Measurements from ENCODE around the gene GNB1L.

GNB1L gene

DNA sequence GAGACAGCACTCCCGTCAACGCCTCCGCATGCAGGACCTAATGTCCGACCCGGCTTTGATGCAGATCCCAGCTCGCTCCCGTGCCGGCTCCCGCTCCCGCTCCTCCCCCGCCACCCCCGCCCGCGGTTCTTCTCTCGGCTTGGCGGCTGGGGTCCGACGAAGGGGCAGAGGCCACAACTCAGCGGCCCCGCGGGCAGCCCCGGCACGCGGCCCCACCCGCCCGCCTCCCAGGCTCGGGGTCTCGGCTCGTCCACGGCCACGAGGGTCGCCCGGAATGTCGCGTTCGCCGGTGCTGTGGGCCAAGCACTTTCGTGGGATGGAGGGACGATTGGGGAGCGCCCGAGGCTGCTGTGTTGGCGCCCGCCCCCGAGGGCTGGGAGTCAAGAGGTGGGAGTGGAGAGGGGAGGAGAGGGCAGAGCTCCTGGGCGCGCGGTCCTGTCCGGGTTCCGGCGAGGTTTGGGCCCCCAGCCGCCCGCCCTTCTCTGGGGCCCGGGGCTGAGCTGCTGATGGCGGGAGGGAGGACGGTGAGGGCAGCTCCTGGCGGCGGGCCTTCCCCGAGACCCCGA, 99.4 kb downstream of the GNB1L start:
- no peak for DNase-seq (ENCODE audit: extremely low read depth, low read depth)
- no peak for TF ChIP-seq CTCF (IDR thresholded peaks at IDR 0.05; ENCODE audit: low read depth, low read length)

DNA sequence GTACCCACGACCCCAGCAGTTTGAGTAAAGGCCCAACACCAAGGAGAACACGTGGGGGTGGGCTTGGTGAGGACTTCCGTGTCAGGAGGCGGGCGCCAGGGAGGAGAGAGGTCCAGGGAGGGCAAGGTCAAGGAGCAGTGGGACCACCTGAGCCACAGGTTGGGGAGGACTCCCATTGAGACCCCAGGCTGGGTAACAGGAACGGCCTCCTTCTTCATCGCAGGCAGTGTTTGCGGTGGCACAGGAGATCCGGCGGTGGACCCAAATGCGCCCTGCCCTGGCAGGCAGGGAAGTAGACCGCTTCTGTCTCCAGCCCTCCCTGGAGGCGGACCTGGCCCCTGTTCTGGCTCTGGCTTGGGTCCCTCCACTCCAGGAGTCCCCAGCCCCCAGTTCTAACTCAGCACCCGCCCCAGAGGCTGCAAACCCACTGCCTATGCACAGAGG, 100.0 kb downstream of the GNB1L start:
- no peak for TF ChIP-seq CTCF (IDR thresholded peaks at IDR 0.05; ENCODE audit: low read depth, low read length)
- DNase-seq (ENCODE audit: extremely low read depth, low read depth): no peak

GRCh38 chr22:19753996-19754700, 100.5 kb downstream of the GNB1L start:
- TF ChIP-seq CTCF (IDR thresholded peaks at IDR 0.05; ENCODE audit: low read depth, low read length): no peak
- DNase-seq (ENCODE audit: extremely low read depth, low read depth): no peak

- TF ChIP-seq CTCF (IDR thresholded peaks at IDR 0.05; ENCODE audit: low read depth, low read length): peak; percentile 0; the same call in 1 of the 2 replicates
- DNase-seq (ENCODE audit: extremely low read depth, low read depth): no peak
Measured at GRCh38 chr22:19753090-19753842, 101.4 kb downstream of the GNB1L start.

GRCh38 chr22:19751497-19752245, 103.0 kb downstream of the GNB1L start:
- TF ChIP-seq CTCF (IDR thresholded peaks at IDR 0.05; ENCODE audit: low read depth, low read length): no peak

DNA sequence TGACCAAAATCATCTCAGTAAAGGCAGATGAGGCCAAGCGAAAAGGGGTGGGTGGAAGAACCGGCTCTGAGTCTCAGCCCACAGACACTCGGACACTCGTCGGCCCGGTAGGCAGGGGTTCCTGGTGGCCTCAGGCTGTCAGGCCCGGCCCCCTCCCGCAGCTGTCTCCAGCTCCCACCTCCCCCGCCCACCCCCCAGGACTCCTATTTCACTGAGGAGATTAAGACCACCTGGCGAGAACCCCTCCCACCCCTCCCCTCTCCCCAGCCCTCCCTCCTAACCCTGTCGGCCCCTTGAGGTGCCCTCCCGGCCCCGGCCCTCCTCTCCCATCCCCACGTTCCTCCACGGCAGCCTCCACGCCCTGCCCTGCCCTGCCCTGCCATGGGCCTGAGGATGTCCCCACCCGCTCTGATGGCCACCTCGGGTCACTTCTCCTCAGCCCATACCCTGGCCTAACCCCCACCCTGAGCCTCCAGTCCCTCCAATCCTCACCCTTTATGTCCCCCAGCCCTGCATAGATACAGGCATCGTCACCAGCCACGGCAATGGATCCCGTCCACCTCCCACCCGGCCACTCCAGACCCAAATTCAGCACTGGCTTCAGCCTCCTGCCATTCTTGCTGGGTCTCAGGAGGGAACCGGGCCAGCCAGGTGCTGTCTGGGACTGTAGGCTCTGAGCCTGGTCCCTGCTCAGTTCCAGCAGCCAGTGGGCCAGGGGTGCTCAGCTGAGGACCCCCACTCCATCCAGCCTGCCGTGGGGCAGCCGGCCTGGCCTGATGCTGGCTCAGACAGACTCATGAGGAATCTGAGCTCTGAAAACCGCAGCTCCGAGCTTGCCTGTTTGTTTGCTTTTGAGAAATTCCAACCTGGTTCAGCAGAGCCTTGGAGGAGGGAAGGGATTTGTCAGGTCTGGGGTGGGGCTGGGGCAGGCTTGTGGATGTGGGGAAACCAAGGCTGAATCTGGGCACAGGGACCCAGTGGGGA, 103.9 kb downstream of the GNB1L start:
- DNase-seq (ENCODE audit: extremely low read depth, low read depth): no peak
- TF ChIP-seq CTCF (IDR thresholded peaks at IDR 0.05; ENCODE audit: low read depth, low read length): no peak

More at GRCh38 chr22:19751497-19752245, 103.0 kb downstream of the GNB1L start:
- DNase-seq (ENCODE audit: extremely low read depth, low read depth): no peak

All from AG09319 (cell line).